K562 (cell line): Measurements from ENCODE around the gene CHMP2A. TPM values are rescaled to one million over a fixed set of nuclear protein-coding genes. Genes with fewer than 3 reads are reported as not detected.

ENCODE experiments used
- RBM39 ChIP-seq: fragments of 200-400 bp; formaldehyde crosslinking; optimal IDR thresholded peaks from 2 replicates; pipeline ENCODE3; 2018; ENCODE audit warnings: low read depth, low read length
- polyA plus RNA-seq, 8 experiments: library from polyadenylated mRNA; depleted of rRNA in 4 of 8; stranded (reverse) in 5 of 8; unstranded in 3 of 8; fragments of >200 nt; fragmentation: Nextera tagmentation in 2 of 8; fragmentation: Illumina TruSeq in 1 of 8; extraction: Ambion mirVana in 2 of 8; extraction: Trizol in 1 of 8; gene quantifications; 2 replicates each; pipeline versions ENCODE4 v1.2.1 to v1.2.3, GENCODE V29; 2011 to 2014; ENCODE audit warnings: inconsistent platforms in 1 of 8, missing spikeins in 1 of 8
- total RNA-seq, 7 experiments: library from RNA; depleted of rRNA in 6 of 7; stranded (reverse); fragments of >200 nt in 6 of 7; fragmentation: Illumina TruSeq in 2 of 7; extraction: Trizol in 2 of 7; gene quantifications; 2 replicates each; pipeline versions ENCODE4 v1.2.1 to v1.2.3, GENCODE V29; 2011 to 2021; ENCODE audit warnings: low replicate concordance in 1 of 7
- TF ChIP-seq, protein P1 (sequence below): IDR thresholded peaks from 2 replicates; pipeline ENCODE4 v1.6.1; 2016; ENCODE audit warnings: missing genetic modification characterization, missing compliant biosample characterization
- TF ChIP-seq, protein P2 (sequence below), 2 experiments: fragments of 450-650 bp in 1 of 2; sonication (generic) in 1 of 2; formaldehyde crosslinking in 1 of 2; IDR thresholded peaks; 2 replicates each; pipeline versions ENCODE4 v1.7.1 to v1.9.0; 2016 to 2022; ENCODE audit warnings: inconsistent platforms in 1 of 2, mild to moderate bottlenecking in 1 of 2, missing genetic modification reagents in 1 of 2

Gene CHMP2A
- total and polyA plus RNA-seq, 9 of the 15 experiments (the other 6 are each of a cell fraction or from before 2014, with no cell fraction given), result 57.6 to 159 (median 87.2) TPM

DNA sequence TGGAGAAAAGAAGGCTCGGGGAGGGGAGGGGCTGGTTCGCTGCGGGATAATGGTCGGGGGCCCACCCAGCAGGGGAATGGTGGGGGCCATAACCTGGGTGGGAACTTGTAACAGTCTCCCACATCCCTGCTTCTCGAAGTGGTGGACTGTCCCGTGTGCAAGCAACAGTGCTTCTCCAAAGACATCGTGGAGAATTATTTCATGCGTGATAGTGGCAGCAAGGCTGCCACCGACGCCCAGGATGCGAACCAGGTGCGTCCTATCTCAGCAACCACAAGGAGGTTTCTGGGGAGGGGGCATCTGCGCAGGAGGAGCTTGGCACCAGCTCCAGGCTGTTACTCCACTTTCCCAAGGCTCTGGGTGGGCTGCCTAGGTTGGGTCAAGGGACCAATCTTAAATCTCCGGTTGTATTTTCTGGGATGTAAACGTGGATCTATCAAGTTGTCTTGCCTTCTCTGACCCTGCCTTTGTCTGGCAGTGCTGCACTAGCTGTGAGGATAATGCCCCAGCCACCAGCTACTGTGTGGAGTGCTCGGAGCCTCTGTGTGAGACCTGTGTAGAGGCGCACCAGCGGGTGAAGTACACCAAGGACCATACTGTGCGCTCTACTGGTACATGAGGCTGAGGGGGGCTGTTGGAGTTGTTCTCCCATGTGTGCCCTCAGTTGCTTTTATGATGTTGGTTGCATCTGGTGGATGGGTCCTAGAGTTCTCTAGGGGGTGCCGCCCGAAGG, 9.5 kb downstream of the CHMP2A start (continued):
- TF ChIP-seq RBM39, result peak; percentile 29
- TF ChIP-seq, protein P1, sequence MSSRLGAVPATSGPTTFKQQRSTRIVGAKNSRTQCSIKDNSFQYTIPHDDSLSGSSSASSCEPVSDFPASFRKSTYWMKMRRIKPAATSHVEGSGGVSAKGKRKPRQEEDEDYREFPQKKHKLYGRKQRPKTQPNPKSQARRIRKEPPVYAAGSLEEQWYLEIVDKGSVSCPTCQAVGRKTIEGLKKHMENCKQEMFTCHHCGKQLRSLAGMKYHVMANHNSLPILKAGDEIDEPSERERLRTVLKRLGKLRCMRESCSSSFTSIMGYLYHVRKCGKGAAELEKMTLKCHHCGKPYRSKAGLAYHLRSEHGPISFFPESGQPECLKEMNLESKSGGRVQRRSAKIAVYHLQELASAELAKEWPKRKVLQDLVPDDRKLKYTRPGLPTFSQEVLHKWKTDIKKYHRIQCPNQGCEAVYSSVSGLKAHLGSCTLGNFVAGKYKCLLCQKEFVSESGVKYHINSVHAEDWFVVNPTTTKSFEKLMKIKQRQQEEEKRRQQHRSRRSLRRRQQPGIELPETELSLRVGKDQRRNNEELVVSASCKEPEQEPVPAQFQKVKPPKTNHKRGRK (tag), result no peak
- TF ChIP-seq, protein P2, sequence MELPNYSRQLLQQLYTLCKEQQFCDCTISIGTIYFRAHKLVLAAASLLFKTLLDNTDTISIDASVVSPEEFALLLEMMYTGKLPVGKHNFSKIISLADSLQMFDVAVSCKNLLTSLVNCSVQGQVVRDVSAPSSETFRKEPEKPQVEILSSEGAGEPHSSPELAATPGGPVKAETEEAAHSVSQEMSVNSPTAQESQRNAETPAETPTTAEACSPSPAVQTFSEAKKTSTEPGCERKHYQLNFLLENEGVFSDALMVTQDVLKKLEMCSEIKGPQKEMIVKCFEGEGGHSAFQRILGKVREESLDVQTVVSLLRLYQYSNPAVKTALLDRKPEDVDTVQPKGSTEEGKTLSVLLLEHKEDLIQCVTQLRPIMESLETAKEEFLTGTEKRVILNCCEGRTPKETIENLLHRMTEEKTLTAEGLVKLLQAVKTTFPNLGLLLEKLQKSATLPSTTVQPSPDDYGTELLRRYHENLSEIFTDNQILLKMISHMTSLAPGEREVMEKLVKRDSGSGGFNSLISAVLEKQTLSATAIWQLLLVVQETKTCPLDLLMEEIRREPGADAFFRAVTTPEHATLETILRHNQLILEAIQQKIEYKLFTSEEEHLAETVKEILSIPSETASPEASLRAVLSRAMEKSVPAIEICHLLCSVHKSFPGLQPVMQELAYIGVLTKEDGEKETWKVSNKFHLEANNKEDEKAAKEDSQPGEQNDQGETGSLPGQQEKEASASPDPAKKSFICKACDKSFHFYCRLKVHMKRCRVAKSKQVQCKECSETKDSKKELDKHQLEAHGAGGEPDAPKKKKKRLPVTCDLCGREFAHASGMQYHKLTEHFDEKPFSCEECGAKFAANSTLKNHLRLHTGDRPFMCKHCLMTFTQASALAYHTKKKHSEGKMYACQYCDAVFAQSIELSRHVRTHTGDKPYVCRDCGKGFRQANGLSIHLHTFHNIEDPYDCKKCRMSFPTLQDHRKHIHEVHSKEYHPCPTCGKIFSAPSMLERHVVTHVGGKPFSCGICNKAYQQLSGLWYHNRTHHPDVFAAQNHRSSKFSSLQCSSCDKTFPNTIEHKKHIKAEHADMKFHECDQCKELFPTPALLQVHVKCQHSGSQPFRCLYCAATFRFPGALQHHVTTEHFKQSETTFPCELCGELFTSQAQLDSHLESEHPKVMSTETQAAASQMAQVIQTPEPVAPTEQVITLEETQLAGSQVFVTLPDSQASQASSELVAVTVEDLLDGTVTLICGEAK (IDR thresholded peaks at IDR 0.05), result 0 out of 2 replicates have a peak, but pooled peaks have one; percentile 1
- TF ChIP-seq, protein P2 (CRISPR knock-in tag; IDR thresholded peaks at IDR 0.05), result no peak
